Measurements from ENCODE around the gene TCF4.

TCF4 gene

DNA sequence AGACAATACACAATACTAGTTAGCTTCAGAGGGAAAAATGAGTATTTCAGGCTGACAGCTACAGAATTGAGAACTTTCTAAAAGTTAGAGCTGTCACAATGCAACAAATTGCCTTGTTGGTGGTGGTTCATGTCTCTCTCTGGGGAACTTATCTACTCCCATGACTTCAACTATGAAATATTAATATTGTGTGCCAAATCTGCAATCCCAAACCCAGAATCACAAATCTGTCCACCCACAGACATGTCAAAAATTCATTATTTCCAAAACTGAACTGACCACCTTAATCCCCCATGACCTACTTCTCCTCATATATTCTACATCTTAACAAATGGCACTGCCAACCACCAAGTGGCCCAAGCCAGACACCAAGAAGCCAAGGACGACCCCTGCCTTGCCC is 143.5 kb downstream of the TCF4 start:
- DNase-seq (ENCODE audit: low read depth in 2 of 2, low spot score in 1 of 2), result no peak

DNA sequence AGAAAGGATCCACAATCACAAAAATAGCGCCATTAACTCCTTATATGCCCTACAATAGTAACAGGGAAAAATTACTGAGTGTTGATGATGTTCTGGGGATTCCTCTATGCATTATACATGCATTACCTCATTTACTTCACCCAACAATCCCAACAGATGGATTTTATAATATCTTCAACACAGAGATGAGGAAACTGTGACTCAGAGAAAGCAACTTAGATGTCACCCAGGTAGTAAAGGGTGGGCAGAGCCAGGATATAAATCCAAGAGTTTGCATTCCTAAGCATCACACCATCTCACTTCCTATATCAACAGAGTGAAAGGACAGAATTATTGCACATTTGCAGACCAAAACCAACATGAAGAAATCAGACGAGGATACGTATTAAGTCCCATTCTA is 144.2 kb downstream of the TCF4 start:
- DNase-seq (ENCODE audit: low read depth in 2 of 2, low spot score in 1 of 2), result no peak

DNA sequence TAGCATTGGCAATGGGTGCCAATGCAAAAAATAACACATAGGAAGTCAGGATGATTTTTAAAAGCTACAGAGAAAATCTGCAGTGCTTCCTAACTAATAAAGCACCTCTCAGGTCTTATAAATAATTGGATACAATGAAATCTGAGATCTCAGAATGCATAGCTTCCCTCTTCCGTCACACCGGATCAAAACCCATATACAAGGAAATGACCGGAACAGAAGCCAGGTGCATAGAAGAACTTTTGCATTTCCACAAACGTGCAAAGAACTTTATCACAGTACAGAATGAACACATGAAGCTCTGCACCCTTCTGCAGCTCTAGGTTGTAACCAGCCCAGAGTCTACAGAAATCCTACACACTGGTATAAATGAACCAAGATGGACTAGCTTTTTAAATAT is 145.4 kb downstream of the TCF4 start:
- DNase-seq (ENCODE audit: low read depth in 2 of 2, low spot score in 1 of 2), result no peak

DNA sequence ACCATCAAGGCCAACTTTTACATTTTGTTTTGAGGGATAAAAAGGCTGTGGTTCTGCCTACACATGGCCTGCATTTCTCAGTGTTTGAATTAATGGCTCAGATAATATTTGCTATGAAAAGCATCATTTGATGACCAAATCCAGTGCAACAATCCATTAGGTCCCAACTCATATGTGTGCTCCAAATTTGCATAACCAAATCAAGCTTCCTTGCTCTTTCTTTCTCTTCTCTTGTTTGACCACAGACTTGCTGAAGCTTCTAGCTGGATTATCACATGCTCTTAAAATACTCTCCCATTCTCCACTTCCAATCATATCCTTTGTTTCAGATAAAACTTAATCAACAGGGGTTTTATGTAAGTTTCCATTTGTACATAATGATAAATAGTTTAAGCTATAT is 147.0 kb downstream of the TCF4 start:
- DNase-seq (ENCODE audit: low read depth in 2 of 2, low spot score in 1 of 2), result no peak

DNA sequence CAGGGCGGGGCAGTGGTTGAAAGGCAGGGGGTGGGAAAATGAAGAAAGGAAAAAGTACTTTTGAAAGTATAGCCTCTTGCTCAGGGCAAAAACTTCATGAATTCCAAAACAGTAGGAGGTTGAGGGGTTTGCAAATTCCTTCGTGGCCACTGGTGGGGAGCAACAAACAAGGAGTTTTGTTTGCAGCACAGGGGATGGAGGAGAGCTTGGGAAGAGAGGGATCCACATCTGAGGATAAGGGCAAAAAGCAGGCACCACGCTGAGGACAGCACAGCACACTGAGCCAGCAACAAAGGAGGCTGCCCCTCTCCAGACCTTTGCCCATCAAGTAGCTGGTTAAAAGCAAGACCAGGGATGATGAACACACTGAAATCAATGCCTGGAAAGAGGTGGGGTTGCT is 148.9 kb downstream of the TCF4 start:
- DNase-seq (ENCODE audit: low read depth in 2 of 2, low spot score in 1 of 2), result no peak

DNA sequence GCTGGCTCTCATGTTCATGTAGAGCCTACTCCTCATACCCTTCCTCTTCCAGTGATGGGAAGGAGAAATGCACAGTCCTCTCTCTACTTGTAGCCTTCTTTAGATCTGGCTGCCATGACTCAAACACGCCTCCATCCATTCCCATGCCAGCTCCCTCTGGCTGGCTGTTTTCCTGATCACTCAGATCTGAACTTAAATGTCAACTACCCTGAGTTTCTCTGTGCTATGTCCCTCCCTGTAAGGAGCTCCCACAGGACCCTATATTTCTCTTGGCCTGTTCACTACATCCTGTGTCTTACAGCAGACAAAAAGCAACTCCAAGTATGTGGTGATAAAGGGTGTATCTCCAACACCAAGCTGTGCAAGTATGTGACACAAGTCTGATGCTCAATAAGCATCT is 152.4 kb downstream of the TCF4 start:
- no peak for DNase-seq (ENCODE audit: low read depth in 2 of 2, low spot score in 1 of 2)

DNA sequence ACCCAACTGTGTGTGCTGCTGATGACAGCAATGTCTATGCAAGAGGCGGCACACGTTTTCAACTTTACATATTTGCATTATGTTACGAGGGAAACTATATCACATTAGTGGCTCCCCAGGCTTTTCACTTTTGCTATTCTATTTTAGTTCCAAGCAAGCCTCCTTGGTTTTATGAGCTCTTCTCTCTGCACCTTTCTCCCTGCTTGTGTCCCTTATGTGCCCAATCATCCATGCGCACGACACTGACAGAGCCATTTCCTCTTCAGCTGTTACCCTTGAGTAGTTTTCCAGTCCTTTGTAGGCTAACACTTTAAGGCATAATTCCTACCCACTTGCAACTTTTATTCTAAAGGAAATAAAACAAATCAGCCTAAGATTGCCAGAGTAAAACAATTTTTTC is 154.3 kb downstream of the TCF4 start:
- DNase-seq (ENCODE audit: low read depth in 2 of 2, low spot score in 1 of 2), result no peak

DNA sequence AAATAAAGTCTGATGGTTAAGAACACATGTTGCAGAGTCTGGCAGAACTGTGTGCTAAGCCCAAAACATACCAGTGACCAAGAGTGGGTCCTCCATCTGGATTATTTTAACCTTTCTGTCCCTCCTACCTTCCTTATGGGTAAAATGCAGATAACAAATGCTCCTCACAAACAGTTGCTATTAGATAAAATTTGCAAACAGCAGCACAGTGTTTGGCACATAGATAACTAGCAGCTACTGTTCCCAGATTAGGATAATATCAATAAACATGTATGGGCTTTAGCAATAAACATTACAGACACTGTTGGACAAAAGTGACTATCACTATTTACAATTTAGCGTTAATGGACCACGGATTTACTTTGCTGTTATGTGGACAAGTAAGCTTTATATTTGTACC is 154.9 kb downstream of the TCF4 start:
- no peak for DNase-seq (ENCODE audit: low read depth in 2 of 2, low spot score in 1 of 2)

DNA sequence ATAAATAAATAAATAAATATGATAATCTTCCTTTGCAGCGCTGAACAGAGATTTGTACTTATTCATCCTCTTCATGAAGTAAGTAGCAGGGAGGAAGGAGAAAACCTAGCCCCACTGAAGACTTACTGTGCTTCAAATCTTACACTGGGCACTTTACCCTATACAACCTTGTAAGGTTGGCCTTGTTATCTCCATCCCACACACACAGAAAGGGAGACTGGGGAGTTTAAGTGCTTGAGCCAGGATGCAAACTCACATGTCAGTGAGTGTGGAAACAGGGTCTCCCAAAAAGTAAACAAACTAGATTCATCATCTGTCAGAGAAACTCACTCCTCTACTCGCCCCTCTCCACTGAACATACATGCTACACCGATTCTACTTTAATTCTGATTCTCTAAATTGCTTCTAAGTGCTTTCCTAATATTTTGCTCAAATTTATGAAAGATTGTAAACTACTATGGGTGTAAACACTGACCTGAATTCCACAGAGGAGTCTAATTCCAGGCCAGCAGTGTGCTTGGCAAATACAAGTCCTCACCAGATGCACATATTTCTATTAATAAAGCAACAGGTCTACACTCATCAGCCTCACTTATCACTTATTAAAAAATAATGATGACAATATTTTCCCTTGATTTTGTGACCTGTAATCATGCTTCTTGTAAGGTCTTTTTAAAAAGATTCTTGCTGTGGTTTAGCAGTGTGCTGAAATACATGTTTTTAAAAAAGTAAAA is 155.5 kb downstream of the TCF4 start:
- DNase-seq (ENCODE audit: low read depth in 2 of 2, low spot score in 1 of 2), result no peak

DNA sequence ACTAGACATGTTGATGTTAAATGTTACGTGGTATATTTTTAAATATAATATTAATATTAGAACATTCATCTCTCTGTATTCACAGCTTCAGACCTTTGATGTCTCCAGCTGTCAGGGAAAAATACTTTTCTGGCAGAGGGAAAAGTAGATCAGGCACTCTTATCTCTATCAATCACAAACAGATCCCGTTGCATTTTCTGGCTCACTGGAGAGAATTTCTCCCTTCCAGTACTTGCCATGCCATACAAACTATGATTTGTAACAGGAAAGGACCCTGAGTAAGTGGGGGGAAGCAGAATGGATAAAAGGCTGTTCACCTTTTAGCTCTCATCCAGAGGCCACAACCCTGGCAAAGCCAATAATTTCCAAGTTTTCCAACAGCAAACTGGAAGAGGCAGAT is 158.0 kb downstream of the TCF4 start:
- DNase-seq (ENCODE audit: low read depth in 2 of 2, low spot score in 1 of 2), result no peak

DNA sequence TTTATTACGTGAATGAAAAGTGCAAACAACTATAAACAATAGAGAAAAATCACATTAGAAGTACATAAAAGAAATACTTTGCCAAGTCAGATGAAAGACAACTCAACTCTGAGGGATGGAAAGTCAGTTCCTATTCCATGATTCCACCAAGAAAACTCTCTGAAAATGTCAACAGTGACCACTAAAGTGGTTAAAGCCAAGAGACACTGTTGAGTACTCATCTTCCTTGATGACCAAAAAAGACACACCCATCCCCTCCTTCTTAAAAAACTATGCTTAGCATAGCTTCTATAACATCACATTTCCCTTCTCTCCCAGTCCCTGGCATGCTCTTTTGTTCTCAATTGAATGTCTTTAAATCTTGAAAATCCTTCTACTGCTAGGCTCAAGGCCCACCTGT is 160.0 kb downstream of the TCF4 start:
- DNase-seq (ENCODE audit: low read depth in 2 of 2, low spot score in 1 of 2), result no peak

DNA sequence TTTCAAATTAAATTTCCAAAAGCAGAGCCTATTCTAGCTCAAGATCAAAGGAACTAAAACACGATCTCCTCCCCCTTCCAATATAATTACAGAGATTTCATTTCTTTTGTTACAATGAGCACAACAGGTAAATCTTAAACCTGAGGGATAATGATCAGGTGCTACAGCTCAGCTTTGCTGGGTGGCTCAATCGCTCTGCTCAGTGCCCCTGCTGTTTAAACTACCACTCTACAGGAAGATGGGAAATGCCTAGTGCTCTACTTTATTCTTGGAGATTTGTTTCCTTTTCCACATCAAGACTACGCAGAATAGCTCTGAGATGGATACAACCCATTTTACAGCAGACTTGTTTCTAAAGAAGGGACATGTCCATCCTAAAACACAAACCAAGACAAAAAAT is 162.3 kb downstream of the TCF4 start:
- no peak for DNase-seq (ENCODE audit: low read depth in 2 of 2, low spot score in 1 of 2)

DNA sequence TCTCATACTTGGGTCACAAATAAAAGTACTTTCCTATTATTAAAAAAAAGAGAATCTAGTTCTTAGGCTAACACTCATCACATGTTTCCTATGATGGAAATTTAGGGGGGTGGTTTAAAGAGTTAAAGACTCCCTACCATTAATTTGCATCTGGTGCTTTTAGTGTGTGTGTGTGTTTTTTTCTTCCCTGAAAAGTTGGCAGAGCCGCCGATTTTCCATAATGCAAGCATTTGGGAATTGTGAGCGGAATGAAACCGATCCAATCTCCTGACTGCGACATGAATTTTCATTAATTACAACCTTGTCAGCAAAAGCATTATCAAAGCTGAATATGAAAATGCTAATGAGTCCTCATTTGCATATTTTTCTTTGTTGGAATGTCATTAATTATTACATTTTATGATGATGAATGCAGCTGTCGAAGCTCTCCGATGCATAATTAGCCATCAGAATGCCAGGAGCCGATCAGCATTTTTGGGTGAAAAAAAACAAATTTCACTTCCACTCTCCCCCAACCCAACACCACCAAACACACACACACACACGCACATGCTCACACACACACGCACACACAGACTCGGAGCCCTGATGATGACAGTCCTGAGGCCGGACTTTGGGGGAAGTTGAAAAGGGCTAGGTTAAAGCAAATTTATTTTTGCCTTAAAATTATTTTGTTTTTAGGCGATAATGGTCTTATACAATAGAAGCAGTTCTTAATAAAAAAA is 165.4 kb downstream of the TCF4 start:
- DNase-seq (ENCODE audit: low read depth in 2 of 2, low spot score in 1 of 2), result no peak

DNA sequence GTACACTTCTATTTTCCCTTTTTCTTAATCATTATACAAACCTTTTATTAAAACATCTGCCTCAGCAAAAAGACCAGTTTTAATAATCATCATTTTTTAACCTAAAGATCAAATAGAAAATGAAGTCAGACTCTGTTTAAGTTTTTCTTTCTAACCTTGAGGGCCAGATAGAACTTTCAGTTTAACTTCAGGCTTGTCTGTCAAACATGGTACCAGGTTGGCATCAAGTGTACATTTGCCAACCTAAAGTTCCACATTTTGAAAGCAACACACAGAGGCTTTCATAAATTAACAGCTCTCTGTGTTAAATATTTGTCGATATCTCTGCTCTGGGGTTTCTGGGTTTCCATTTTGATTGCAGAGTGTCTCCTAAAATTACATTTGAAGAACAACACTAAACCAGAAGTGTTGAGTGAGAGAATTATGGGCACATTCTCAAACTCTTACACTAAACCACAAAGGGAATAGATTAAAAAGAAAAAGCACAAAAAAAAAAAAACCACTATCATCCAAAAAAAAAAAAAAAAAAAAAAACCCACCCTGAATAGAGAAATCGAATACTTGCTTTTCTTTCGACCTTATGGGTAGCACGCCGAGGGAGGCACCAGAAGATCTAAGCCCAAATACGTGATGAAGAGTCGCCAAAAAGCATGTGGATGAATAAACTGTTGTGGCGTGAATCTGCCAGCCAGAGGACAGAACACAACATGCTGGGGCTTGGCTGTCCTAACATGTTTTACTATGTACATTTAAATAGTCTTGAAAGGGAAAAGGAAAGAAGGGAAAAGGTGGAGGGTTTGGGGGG is 166.2 kb downstream of the TCF4 start:
- no peak for DNase-seq (ENCODE audit: low read depth in 2 of 2, low spot score in 1 of 2)

DNA sequence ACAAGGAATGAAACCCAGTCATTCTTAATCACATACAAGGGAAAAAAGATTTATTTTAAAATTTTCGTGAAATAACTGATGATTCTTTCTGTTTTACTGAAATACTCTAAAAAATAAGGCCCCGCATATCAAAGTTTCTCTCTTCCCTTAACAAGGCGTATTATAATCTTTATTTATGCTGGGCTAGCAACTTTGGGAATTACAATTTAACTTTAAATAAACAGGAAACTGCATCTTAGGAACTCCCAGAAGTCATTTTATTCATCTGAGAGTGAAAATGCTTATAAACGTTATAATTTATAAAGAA is 166.7 kb downstream of the TCF4 start:
- DNase-seq (ENCODE audit: low read depth in 2 of 2, low spot score in 1 of 2), result no peak

DNA sequence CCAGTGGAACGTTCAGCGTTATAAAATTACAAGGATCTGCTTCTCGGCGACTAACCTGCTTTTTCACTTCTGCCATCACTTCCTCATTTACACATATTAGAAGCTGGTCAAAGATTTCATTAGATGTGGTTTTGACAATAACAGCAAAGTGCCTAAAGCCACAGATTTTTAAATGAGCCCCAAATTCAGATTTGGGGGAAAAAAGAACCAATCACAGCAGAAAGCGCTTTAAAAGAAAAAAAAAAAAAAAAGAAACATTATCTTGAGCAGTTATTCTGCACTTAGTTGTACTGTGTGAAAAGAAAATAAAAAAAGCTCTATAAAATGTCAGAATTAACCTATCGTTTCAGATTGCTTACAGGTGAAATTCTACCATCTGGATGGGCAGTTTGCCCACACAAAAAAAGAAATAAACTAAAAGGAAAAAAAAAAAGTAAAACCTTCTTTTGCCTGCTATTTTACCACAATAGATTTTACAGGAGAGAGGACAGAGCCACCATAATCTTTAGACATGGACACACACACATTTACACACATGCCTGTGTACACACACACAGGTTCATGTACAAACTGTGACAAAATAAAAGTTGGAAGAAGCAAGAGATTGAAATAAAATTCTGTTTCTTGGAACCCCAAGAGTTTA is 167.2 kb downstream of the TCF4 start:
- no peak for DNase-seq (ENCODE audit: low read depth in 2 of 2, low spot score in 1 of 2)

DNA sequence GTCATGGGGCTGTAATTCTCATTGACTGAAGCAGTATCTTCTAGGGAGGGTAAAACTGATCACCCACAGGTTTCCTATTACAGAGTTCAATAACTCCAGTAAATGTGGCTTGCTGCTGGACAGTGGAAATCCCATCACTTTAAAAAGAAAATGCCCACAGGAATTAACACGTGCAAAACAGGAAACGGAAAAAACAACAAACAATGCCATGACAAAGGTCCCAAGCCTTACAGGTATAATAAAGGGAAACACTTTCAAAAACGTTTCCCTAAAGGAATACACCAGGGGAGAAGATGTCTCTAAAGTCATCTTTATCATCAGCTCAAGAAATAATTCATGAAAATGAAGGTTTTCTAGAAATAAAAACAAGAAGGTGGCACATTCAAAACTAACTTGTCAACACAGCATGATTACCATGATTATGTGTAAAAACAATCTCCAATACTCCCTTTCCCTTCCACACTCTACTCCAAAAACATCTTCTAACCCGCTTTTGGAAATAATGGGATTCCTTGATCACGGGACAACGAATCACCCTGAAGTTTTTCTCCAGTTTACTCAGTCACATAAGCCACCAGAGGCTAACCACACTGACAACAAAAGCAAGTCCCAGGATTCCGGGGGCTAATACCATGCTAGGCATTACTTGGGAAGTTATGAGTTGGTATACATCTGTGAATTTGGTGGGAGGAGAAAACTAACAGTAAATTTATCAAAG is 167.9 kb downstream of the TCF4 start:
- DNase-seq (ENCODE audit: low read depth in 2 of 2, low spot score in 1 of 2), result no peak

DNA sequence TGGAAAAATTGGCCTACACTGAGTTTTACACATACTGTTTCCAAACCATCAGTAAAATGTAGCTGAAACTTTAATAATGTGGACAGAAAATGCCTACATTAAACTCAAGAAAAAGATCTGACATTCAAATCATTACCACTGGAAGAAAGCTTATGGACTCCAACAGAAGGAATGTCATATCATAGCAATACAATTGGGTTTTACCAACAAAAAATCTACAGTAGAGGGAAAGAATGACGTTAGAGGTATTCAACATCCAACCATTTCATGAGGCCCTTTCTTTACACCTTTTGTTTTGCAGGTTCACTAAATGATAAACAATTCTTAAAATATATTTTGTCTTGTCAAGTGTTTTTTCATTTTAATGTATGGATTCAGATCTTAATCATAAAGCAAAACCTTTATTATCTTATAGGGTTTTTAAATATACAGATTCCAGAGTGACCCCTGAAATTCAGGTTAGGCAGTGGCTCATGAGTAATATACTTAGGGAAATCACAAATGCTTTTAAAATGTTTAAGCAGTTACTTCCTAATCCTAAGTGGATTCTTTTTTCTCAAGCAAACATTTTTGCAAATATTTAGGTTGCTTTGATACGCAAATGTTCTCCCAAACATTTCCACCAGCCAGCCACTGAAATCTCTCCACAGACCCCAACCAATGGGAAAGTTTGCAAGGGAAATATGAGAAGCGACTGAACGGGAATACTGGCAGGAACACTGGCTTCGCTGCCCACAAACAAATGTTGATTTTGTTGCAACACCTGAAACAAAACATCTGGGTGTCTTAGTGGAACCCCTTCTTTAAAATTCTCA is 168.7 kb downstream of the TCF4 start:
- no peak for DNase-seq (ENCODE audit: low read depth in 2 of 2, low spot score in 1 of 2)

DNA sequence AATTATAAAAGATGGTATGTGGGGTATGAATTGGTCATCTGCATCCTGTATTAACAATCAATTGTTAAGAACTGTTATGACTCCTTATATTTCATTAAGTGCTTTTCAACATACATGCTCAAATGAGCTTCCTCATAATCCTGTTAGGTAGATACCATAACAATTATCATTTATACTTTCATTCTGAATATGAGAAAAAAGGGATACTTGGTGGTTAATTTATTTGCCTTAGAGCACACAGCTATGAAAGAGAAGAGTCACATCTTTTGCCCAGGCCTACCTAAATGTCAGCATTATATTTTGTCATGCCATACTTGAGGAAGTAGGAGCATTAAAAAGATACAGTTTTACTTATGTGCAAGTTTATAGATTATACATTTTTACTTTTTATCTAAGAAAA is 169.6 kb downstream of the TCF4 start:
- DNase-seq (ENCODE audit: low read depth in 2 of 2, low spot score in 1 of 2), result no peak

DNA sequence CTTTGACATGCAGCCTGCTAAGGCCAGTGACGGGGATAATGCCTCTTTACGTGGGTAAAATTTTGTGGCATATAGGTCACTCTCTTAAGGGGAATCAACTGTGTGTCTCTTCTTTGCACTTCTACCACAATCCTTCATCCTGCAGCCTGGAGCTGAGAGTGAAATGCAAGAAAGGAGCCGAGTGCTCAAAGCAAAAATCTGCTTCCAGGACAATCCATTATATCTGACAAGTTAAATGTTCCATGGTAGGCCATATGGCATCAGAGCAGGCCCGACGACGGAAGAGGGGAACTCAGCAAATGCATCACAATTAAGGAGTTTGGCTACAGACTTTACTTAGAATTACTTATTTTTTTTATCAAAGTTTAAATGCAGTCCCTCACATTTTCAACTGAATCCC is 171.2 kb downstream of the TCF4 start:
- DNase-seq (ENCODE audit: low read depth in 2 of 2, low spot score in 1 of 2), result no peak

Measured in stimulated activated CD8-positive, alpha-beta memory T cell treated with anti-CD3 and anti-CD28 coated beads, Interleukin-4, amount 100 ng/mL, for 4 hours (primary cell).